Activated CD8-positive, alpha-beta memory T cell treated with anti-CD3 and anti-CD28 coated beads, Interleukin-2, amount 50 U/mL, for 48 hours (primary cell): ENCODE data around the gene TLL2.

Source experiments
- DNase-seq: peaks from one replicate; pipeline ENCODE4 v3.0.0-alpha.2; 2020

The TLL2 gene

GRCh38 chr10:96346295-96346694 is 167.4 kb downstream of the TLL2 start:
- DNase-seq: no peak

DNA sequence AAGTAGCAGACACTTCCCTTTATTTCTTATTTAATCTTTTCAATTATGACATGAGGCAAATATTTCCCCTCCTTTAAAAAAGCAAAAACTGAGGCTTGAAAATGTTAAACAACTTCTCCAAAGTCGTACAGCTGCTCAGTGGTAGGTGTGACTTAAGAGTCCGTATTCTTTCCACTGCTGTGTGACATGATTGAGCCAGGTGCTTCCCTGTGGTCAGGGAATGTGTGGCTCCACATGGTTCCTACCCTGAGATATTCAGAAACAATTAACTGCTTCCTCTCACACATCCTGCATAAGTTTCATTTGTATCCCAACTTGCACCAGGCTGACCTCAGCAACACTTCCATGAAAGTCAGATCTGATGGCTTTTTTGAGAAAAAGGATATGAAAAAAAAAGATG is 168.5 kb downstream of the TLL2 start:
- DNase-seq: no peak

- no peak for DNase-seq
Measured at GRCh38 chr10:96344178-96344577, 169.5 kb downstream of the TLL2 start.

DNA sequence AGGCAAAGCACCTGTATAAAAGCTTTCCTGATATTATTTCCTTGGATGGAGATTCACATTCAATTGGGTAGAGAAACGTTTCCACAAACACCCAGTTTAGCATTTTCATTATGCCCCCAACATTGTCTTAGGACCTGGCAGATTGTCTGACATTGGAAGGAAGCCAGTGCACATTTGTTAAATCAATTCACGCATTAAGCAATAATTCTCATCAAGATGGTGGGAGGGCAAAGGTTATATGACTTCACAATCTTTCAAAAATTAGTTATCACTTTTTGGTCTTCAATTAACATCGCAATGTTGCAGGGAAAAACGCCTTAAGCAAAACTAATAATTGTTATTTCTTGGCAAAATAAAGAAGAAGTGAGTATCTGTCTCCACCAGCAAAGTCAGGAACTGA is 171.3 kb downstream of the TLL2 start:
- no peak for DNase-seq

DNA sequence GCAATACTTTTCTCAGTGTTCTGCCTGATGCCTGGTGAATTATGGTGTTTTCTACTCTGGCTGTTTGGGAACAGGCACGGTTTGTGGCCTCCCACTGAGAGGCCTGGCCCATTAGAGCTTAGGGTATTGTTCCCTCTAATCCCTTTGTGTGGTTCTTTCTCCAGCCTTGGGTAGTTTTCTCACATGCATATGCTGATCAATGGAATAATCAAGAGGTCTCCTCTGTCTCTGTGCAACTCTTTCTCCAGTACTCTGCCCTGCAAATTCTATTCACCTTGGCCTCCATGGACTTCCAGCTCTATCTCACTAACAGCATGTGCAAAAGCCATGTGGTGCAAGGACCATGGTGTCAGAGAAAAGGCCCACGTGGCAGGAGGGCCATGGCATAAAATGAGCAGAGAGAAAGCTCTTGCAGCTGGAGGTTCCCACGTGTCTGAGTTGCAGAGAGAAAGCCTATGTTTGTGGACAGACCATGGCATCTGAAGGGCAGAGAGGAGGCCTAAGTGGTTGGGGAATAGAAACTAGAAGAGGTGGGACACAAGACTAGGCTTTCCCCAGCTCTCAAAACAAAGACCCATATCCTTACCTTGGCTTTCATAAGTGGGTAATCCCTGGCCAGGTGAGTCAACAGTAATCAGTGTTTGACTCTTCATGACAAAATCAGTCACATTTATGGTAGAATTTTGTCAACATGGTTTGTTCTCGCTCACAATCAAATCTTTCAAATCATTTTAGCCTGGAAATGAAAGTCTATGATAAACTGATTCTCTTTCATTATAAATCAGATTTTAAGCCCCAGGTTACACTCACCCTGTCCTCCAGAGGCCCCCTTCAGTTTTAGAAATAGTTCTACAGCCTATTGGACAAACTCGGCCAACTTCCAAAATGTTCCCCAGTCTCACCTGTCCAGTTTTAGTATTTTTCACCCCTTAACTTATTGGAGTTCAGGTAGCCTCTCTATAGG is 172.2 kb downstream of the TLL2 start:
- DNase-seq: no peak

- peak; percentile 69 for DNase-seq
Measured at GRCh38 chr10:96339956-96340904, 173.5 kb downstream of the TLL2 start.

DNA sequence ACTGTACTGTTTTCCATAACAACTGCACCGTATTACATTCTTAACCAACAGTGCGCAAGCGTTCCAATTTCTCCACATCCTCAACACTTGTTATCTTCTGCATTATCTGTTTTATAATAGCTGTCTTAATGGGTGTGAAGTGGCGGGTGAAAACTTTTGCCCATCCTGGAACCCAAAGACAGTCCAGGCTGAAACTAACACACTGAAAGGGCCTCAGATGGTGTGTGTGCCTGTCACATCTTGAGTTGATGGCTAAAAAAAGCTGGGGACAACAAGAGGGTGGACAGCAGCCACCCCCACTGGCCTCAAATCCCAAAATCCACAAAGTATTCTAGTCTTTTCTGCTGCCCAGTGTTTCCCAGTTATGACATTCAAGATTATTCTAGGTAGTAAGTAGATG is 174.3 kb downstream of the TLL2 start:
- DNase-seq: no peak

DNA sequence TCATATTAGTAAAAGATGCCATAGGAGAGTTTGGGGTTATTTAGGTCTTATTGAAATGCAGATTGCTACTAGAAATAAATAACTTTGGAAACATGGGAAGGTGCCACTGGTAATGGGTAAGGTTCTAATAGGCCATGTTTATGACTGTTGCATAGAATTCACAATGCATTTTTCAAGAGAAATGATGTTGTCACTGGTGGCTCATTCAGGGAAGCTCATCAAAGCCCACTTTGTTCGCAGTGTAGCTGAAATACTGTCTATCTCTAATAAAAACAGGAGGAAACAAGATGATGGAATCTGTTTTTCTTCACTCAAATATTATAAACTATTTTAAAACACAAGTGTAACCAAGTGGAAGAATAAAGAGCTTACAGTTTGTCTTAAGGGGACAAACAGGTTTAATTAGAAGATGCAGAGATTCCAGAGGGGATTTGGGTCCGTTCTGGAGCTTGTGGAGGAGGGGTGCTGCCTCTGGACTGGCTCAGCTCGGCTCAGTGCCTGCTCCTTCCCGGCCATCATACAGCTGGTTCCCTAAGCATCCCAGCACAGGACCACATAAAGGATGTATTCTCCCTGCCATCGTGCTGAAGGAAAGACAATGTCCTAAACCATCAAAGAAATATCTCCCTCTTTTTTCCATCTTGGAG is 175.3 kb downstream of the TLL2 start:
- DNase-seq: no peak

GRCh38 chr10:96337106-96337505 is 176.6 kb downstream of the TLL2 start:
- DNase-seq: no peak

- DNase-seq: no peak
Measured at GRCh38 chr10:96334616-96335526, 178.9 kb downstream of the TLL2 start.

- DNase-seq: no peak
Measured at GRCh38 chr10:96333101-96333500, 180.6 kb downstream of the TLL2 start.

DNA sequence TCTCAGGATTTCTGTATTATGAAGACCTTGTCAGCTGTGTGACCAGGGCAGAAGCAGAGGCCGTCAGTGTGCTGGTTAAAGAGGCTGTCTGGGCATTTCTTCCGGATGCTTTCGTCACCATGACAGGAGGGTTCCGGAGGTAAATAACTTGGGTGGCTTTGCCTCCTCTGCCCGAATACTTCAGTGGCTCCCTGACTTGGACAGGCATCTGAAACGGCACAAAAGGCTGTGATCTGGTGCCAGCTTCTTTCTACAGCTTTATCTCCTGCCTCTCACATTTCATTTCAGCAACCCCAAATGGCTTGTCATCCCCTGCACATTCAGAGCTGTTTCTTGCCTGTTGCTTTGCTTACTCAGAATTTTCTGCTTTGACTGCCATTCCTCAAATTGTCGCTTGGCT is 186.3 kb downstream of the TLL2 start:
- DNase-seq: no peak

GRCh38 chr10:96325719-96326373 is 187.9 kb downstream of the TLL2 start:
- no peak for DNase-seq

- no peak for DNase-seq
Measured at GRCh38 chr10:96324447-96324846, 189.3 kb downstream of the TLL2 start.

- no peak for DNase-seq
Measured at GRCh38 chr10:96322275-96322674, 191.5 kb downstream of the TLL2 start.

DNA sequence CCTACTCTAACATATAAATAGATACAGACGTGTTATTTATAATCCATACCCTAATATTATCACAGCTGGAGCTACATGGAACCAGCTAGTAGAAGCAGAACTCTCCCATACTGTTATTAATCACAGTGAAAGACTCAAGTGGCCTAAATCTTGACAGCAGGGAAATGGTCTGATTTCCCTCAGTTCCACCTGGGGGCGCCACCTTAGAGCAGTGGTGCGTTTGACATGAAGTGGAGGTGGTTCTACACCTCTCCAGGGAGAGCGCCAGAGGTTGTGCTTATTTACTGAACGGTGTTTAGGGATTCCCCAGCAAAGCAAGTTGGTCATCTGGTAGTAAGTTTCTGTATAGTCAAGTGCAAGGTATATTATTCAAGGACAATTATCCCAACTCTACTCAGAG is 191.9 kb downstream of the TLL2 start:
- DNase-seq: no peak

GRCh38 chr10:96319754-96320474 is 193.8 kb downstream of the TLL2 start:
- no peak for DNase-seq

DNA sequence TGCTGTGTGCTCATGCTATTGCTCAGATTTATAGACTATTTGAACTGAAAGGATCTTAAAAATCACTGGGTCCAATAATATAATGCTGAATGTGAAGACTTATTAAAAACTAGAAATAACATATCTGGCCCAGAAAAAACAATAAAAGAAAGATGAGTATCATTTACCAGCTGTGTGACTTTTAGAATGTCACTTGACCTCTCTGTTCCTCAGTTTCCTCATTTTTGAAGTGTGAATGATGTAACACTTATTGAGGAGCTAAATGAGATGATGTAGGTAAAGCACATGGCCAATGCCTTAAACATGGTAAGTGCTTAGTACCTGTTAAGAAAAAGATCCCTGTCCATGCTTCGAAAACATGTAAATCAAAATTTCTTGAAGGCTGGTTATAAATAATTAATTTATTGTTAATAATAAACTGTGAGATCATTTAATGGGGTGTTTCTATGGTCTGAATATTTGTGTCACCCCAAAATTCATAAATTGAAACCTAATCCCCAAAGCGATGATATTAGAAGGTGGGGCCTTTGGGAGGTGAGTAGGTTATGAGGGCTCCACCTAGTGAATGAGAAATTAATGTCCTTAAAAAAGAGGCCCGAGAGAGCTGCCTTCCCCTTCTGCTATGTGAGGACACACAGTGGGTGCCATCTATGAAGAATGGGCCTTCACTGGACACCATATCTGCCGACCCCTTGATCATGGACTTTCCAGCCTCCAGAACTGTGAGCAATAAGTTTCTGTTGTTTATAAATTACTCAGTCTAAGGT is 196.5 kb downstream of the TLL2 start:
- DNase-seq: no peak
